Tibial artery (tissue), 4 donors: ENCODE measurements around the gene PTGIS.
A peak's percentile ranks its signal among the peaks of the same experiment; 100 is the strongest.

Experiments used
- DNase-seq, 2 donors: peaks; one replicate each; pipeline ENCODE4 v3.0.0-alpha.2; 2019
- H3K27ac ChIP-seq, 2 donors: fragments of 200-600 bp; sonication (generic) in 1 of 2; 1 replicate in 1 of 2; 2 replicates in 1 of 2; pipeline ENCODE4 v1.5.1; 2018 to 2019; ENCODE audit warnings: mild to moderate bottlenecking in 1 of 2
- H3K27me3 ChIP-seq, 2 donors: fragments of 200-600 bp; sonication (generic) in 1 of 2; one replicate each; pipeline versions ENCODE4 v1.5.1 to v1.6.0; 2016 to 2019
- H3K36me3 ChIP-seq, 3 donors: fragments of 200-600 bp; sonication (generic) in 2 of 3; one replicate each; pipeline ENCODE4 v1.5.1; 2016 to 2019; ENCODE audit warnings: mild to moderate bottlenecking in 2 of 3
- H3K4me1 ChIP-seq, 4 donors: fragments of 200-600 bp; sonication (generic) in 2 of 4; 1 replicate in 3 of 4; 2 replicates in 1 of 4; pipeline ENCODE4 v1.5.1; 2016 to 2019
- H3K4me3 ChIP-seq, 2 donors: fragments of 200-600 bp; sonication (generic) in 1 of 2; 1 replicate in 1 of 2; 2 replicates in 1 of 2; pipeline ENCODE4 v1.5.1; 2018 to 2019; ENCODE audit warnings: mild to moderate bottlenecking in 2 of 2
- H3K9me3 ChIP-seq, 3 donors: fragments of 200-600 bp; sonication (generic) in 1 of 3; one replicate each; pipeline ENCODE4 v1.5.1; 2016 to 2019
- CTCF ChIP-seq, 2 experiments: fragments of 200-600 bp in 1 of 2; fragments of 450-650 bp in 1 of 2; IDR thresholded peaks; one replicate each; pipeline ENCODE4 v1.5.1; 2017 to 2019; ENCODE audit warnings: antibody characterized with exemption in 2 of 2, mild to moderate bottlenecking in 1 of 2, moderate library complexity in 1 of 2
- intact Hi-C: fragments of 100-400 bp; cut with DNase I; formaldehyde crosslinking; loops from one replicate; pipeline ENCODE4 v1.15.0; 2023; ENCODE audit warnings: low total_unique reads

Gene PTGIS

GRCh38 chr20:49561256-49561655 is 6.7 kb downstream of the PTGIS start:
- intact Hi-C loops: no loop called here
- TF ChIP-seq CTCF (IDR thresholded peaks at IDR 0.05): no peak
- Histone ChIP-seq H3K9me3 (no peaks in the 10 kb centered on the region), H3K4me1 (peaks cover 0 to 100% (median 70%) of the 10 kb centered on the region in 4 donors), H3K36me3 (no peaks in the 10 kb centered on the region), H3K27ac (peak overlapping the region; percentile 99 to 100), H3K27me3 (no peaks in the 10 kb centered on the region), H3K4me3 (no peak overlapping the region)
- DNase-seq: peak in 1 of 2 donors; percentile 16

- Histone ChIP-seq H3K9me3 (no peaks in the 10 kb centered on the region), H3K27ac (peak overlapping the region; percentile 99 to 100), H3K36me3 (no peaks in the 10 kb centered on the region), H3K4me3 (no peak overlapping the region), H3K4me1 (peaks cover 0 to 100% (median 68%) of the 10 kb centered on the region in 4 donors), H3K27me3 (no peaks in the 10 kb centered on the region)
- peak in 1 of 2 donors; percentile 21 for DNase-seq
- intact Hi-C loops: no loop called here
- TF ChIP-seq CTCF (IDR thresholded peaks at IDR 0.05): no peak
Measured at GRCh38 chr20:49560646-49561045, 7.3 kb downstream of the PTGIS start.

GRCh38 chr20:49560186-49560585 is 7.8 kb downstream of the PTGIS start:
- Histone ChIP-seq H3K36me3 (no peaks in the 10 kb centered on the region), H3K27ac (peak overlapping the region; percentile 99 to 100), H3K4me3 (no peak overlapping the region), H3K27me3 (no peaks in the 10 kb centered on the region), H3K9me3 (no peaks in the 10 kb centered on the region), H3K4me1 (peaks cover 0 to 100% (median 63%) of the 10 kb centered on the region in 4 donors)
- no peak for TF ChIP-seq CTCF (IDR thresholded peaks at IDR 0.05)
- DNase-seq: peak in 1 of 2 donors; percentile 14
- intact Hi-C loops: no loop called here

- H3K27ac ChIP-seq: peak overlapping the region; percentile 99 to 100
Measured at GRCh38 chr20:49559411-49560081, 8.4 kb downstream of the PTGIS start.

GRCh38 chr20:49558826-49559225 is 9.1 kb downstream of the PTGIS start:
- TF ChIP-seq CTCF (IDR thresholded peaks at IDR 0.05): no peak
- no peaks in the 10 kb centered on the region for H3K9me3 ChIP-seq
- peak overlapping the region in 1 of 2 donors; percentile 5 for H3K4me3 ChIP-seq
- H3K4me1 ChIP-seq: peaks cover 0 to 100% (median 72%) of the 10 kb centered on the region in 4 donors
- no peaks in the 10 kb centered on the region for H3K27me3 ChIP-seq
- DNase-seq: peak in 1 of 2 donors; percentile 16
- intact Hi-C loops: no loop called here
- no peaks in the 10 kb centered on the region for H3K36me3 ChIP-seq
- H3K27ac ChIP-seq: peak overlapping the region; percentile 99 to 100

More at GRCh38 chr20:49559411-49560081, 8.4 kb downstream of the PTGIS start:
- Histone ChIP-seq H3K4me1 (peaks cover 0 to 100% (median 68%) of the 10 kb centered on the region in 4 donors), H3K27me3 (no peaks in the 10 kb centered on the region), H3K9me3 (no peaks in the 10 kb centered on the region), H3K4me3 (peak overlapping the region in 1 of 2 donors; percentile 5), H3K36me3 (no peaks in the 10 kb centered on the region)
- DNase-seq: peak in 1 of 2 donors; percentile 58
- intact Hi-C loops: no loop called here
- no peak for TF ChIP-seq CTCF (IDR thresholded peaks at IDR 0.05)
